Measurements from ENCODE around the gene SAPCD2. TPM values are rescaled to one million over a fixed set of nuclear protein-coding genes. Genes with fewer than 3 reads are reported as not detected.

Gene SAPCD2
- total and polyA plus RNA-seq, 9 of the 15 experiments (the other 6 are each of a cell fraction or from before 2014, with no cell fraction given): 3.4 to 91.8 (median 18.8) TPM

- no peak for TF ChIP-seq IRF1 (CRISPR knock-in tag; IDR thresholded peaks at IDR 0.05; ENCODE audit: borderline replicate concordance)
- TF ChIP-seq NUFIP1 (IDR thresholded peaks at IDR 0.05; ENCODE audit: partially characterized antibody): no peak
- no peak for TF ChIP-seq CAMTA2 (CRISPR knock-in tag; conservative IDR thresholded peaks at IDR 0.05)
- TF ChIP-seq ZKSCAN8 (CRISPR knock-in tag; IDR thresholded peaks at IDR 0.05): peak; percentile 83
These were observed 5.0 kb upstream of the SAPCD2 start (continued) for GRCh38 chr9:137075275-137075775.

GRCh38 chr9:137074657-137075274 lies 4.4 kb upstream of the SAPCD2 start:
- Histone ChIP-seq H3K9ac (ENCODE audit: insufficient read depth in 1 of 2, low read depth in 2 of 2, low read length in 2 of 2) (peak overlapping the region; percentile 51 to 60), H3K4me3 (no peak overlapping the region), H3K9me1 (ENCODE audit: control insufficient read depth, insufficient read depth, low read length) (no peaks in the 10 kb centered on the region), H4K20me1 (replicated peaks; ENCODE audit: control insufficient read depth, insufficient read depth, low read length) (no peaks in the 10 kb centered on the region), H3K27ac (ENCODE audit: extremely low read depth, low read depth, low read length) (peak overlapping the region; percentile 82), H3K36me3 (ENCODE audit: control insufficient read depth, insufficient read depth, low read length) (peaks cover 8% of the 10 kb centered on the region; the same call in 1 of the 3 replicates), H2AFZ (ENCODE audit: low read depth, low read length) (peak overlapping the region; percentile 92), H3K4me1 (replicated peaks in 1 of 2; ENCODE audit: control insufficient read depth in 2 of 2, insufficient read depth in 2 of 2, low read length in 2 of 2) (peaks cover 24 to 75% of the 10 kb centered on the region in 2 experiments), H3K79me2 (ENCODE audit: control insufficient read depth, insufficient read depth, low read length) (peaks cover 14% of the 10 kb centered on the region), H3K9me3 (replicated peaks; ENCODE audit: control insufficient read depth, insufficient read depth, low read depth, low read length) (no peaks in the 10 kb centered on the region), H3K4me2 (ENCODE audit: insufficient read depth, low read length) (no peak overlapping the region; the same call in 1 of the 2 replicates), H3K27me3 (ENCODE audit: control insufficient read depth in 2 of 2, insufficient read depth in 2 of 2, low read length in 2 of 2) (no peaks in the 10 kb centered on the region)
- FAIRE-seq (no peak), DNase-seq (ENCODE audit: extremely low read depth in 1 of 4, low spot score in 3 of 4) (peak in 1 of 4 experiments; percentile 30), ATAC-seq (no peak)
- no TSS peak for BruUV-seq (replicated peaks)
- POLR2A ChIA-PET: interaction anchor here (0.7 to 1.3 kb wide), 2 partner anchors 8 to 12 kb away, joined by 3 to 4 read pairs; partner anchors contain the start of gene MAN1B1
- CTCF ChIA-PET (ENCODE audit: low intra/inter-chr PET ratio): no interaction called here
- WGBS (ENCODE audit: insufficient coverage, low coverage, missing lambda C conversion rate): 57% methylated on average over 10 of the region's 12 CpGs
- in situ Hi-C loops (cut with MboI) (no loop called here), intact Hi-C loops (cut with micrococcal nuclease) (no loop called here)
- TF ChIP-seq ZNF668 (CRISPR knock-in tag; IDR thresholded peaks at IDR 0.05): peak; percentile 98
- peak; percentile 91 for TF ChIP-seq ESRRB (CRISPR knock-in tag; IDR thresholded peaks at IDR 0.05; ENCODE audit: borderline replicate concordance)
- peak; percentile 98 for TF ChIP-seq ZNF830 (CRISPR knock-in tag; IDR thresholded peaks at IDR 0.05)
- TF ChIP-seq NFRKB (IDR thresholded peaks at IDR 0.05; ENCODE audit: low read depth): 0 out of 2 replicates have a peak, but pooled peaks have one; percentile 39
- peak; percentile 99 for TF ChIP-seq HIVEP1 (CRISPR knock-in tag; IDR thresholded peaks at IDR 0.05)
- TF ChIP-seq XRCC4 (IDR thresholded peaks at IDR 0.05; ENCODE audit: extremely low read depth, insufficient read depth, insufficient read length): no peak
- peak; percentile 98 for TF ChIP-seq HOMEZ (CRISPR knock-in tag; IDR thresholded peaks at IDR 0.05)
- TF ChIP-seq, protein P1, sequence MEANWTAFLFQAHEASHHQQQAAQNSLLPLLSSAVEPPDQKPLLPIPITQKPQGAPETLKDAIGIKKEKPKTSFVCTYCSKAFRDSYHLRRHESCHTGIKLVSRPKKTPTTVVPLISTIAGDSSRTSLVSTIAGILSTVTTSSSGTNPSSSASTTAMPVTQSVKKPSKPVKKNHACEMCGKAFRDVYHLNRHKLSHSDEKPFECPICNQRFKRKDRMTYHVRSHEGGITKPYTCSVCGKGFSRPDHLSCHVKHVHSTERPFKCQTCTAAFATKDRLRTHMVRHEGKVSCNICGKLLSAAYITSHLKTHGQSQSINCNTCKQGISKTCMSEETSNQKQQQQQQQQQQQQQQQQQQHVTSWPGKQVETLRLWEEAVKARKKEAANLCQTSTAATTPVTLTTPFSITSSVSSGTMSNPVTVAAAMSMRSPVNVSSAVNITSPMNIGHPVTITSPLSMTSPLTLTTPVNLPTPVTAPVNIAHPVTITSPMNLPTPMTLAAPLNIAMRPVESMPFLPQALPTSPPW (CRISPR knock-in tag; IDR thresholded peaks at IDR 0.05): peak; percentile 83
- peak; percentile 93 for TF ChIP-seq ZNF398 (CRISPR knock-in tag; IDR thresholded peaks at IDR 0.05)

Measured in K562 (cell line).